T-helper 1 cell treated with Interleukin-12 subunit alpha and Interleukin-12 subunit beta and Interleukin-4 antibody, amounts not matched to agents 30 ng/mL and 1 ng/mL, for 36 hours (primary cell): Measurements from ENCODE around the gene ZBED1. TPM values are rescaled to one million over a fixed set of nuclear protein-coding genes. Genes with fewer than 3 reads are reported as not detected.
"Not testable (repeated sequence)": the region's sequence is repeated elsewhere in the genome, so short reads cannot be mapped to it uniquely, and the experiment has no call there.

Experiments
- intact Hi-C: fragments of 100-400 bp; cut with micrococcal nuclease; formaldehyde crosslinking; loops from one replicate; pipeline ENCODE4 v1.15.1; 2024
- total RNA-seq: library from RNA; stranded (reverse); gene quantifications from 2 replicates; pipeline ENCODE4 v1.2.3, GENCODE V29; 2022

Gene ZBED1
- total RNA-seq, 1 donor from 2014 or later: 42.0 TPM

GRCh38 chrX:2457289-2458133 is 43.3 kb downstream of the ZBED1 start:
- intact Hi-C loops: no loop called here

GRCh38 chrX:2456091-2456490 is 44.7 kb downstream of the ZBED1 start:
- intact Hi-C loops: not testable (repeated sequence)

GRCh38 chrX:2454620-2455019 is 46.2 kb downstream of the ZBED1 start:
- intact Hi-C loops: not testable (repeated sequence)

GRCh38 chrX:2452799-2453198 is 48.0 kb downstream of the ZBED1 start:
- intact Hi-C loops: no loop called here

GRCh38 chrX:2452317-2452784 is 48.4 kb downstream of the ZBED1 start:
- intact Hi-C loops: no loop called here

- intact Hi-C loops: no loop called here
These were observed 49.1 kb downstream of the ZBED1 start for GRCh38 chrX:2451501-2452316.

- intact Hi-C loops: no loop called here
These were observed 50.1 kb downstream of the ZBED1 start for GRCh38 chrX:2450681-2451080.

- intact Hi-C loops: no loop called here
These were observed 51.5 kb downstream of the ZBED1 start for GRCh38 chrX:2449135-2449886.

GRCh38 chrX:2447484-2447883 is 53.3 kb downstream of the ZBED1 start:
- intact Hi-C loops: no loop called here

- intact Hi-C loops: no loop called here
These were observed 54.0 kb downstream of the ZBED1 start for GRCh38 chrX:2446815-2447214.

- intact Hi-C loops: no loop called here
These were observed 54.8 kb downstream of the ZBED1 start for GRCh38 chrX:2445662-2446623.

- intact Hi-C loops: no loop called here
These were observed 58.1 kb downstream of the ZBED1 start for GRCh38 chrX:2442694-2443093.

GRCh38 chrX:2441466-2441865 is 59.3 kb downstream of the ZBED1 start:
- intact Hi-C loops: no loop called here

- intact Hi-C loops: no loop called here
These were observed 61.2 kb downstream of the ZBED1 start for GRCh38 chrX:2439613-2440012.

Other genes starting within 250 kb of the ZBED1 start
- gene DHRSX, start within 50 bp of the ZBED1 start, total RNA-seq: 20.0 and 21.1 TPM in 2 replicates
- 338 and 344 TPM in 2 replicates for gene CD99, start 190.3 kb upstream of the ZBED1 start, total RNA-seq